OCI-LY3 (cell line): ENCODE data around the gene RGS9.

Experiments used
- EZH2phosphoT487 ChIP-seq: fragments of 200-600 bp; shearing (Covaris generic); IDR thresholded peaks from 2 replicates; pipeline ENCODE4 v1.6.1; 2018; ENCODE audit warnings: antibody characterized with exemption, mixed run types, low read depth
- TF ChIP-seq, protein P1 (sequence below): fragments of 200-600, 300-600 bp; sonication (generic); IDR thresholded peaks from 2 replicates; pipeline ENCODE4 v1.5.1; 2014; ENCODE audit warnings: antibody characterized with exemption, low read length, low read depth

DNA sequence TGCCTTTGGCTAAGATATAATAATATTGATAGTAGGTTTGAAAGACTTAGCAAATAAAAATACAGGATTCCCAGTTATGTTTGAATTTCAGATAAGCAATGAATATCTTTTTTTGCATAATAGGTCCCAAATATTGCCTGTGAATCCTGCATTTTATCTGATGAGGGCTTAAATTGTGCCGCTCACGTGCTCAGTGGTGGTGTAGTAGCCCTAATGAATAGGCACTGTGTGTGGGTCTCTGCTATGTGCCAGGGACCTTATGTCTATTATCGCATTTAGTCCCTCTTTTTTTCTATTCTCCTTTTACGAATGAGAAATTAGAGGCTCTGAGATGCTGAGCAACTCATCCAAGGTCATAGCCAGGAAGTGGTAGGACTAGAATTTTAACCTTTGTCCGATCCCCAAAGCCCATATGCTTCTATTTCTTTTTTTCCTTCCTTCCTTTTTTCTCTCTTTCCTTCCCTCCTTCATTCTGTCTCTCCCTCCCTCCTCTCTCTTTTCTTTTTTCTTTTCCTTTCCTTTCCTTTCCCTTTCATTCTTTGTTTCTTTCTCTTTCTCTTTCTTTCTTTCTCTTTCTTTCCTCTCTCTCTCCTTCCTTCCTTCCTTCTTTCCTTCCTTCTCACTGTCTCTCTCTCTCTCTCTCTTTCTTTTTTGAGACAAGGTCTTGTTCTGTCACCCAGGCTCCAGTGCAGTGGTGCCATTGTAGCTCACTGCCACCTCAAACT is 47.2 kb downstream of the RGS9 start:
- TF ChIP-seq, protein P1, sequence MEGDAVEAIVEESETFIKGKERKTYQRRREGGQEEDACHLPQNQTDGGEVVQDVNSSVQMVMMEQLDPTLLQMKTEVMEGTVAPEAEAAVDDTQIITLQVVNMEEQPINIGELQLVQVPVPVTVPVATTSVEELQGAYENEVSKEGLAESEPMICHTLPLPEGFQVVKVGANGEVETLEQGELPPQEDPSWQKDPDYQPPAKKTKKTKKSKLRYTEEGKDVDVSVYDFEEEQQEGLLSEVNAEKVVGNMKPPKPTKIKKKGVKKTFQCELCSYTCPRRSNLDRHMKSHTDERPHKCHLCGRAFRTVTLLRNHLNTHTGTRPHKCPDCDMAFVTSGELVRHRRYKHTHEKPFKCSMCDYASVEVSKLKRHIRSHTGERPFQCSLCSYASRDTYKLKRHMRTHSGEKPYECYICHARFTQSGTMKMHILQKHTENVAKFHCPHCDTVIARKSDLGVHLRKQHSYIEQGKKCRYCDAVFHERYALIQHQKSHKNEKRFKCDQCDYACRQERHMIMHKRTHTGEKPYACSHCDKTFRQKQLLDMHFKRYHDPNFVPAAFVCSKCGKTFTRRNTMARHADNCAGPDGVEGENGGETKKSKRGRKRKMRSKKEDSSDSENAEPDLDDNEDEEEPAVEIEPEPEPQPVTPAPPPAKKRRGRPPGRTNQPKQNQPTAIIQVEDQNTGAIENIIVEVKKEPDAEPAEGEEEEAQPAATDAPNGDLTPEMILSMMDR = no peak
- TF ChIP-seq EZH2phosphoT487 = no peak
